CD1c-positive myeloid dendritic cell (primary cell): ENCODE measurements around the gene LRRC55.

ENCODE experiments used
- DNase-seq: peaks from one replicate; pipeline ENCODE4 v3.0.0-alpha.2; 2016; ENCODE audit errors: extremely low spot score

LRRC55 gene

GRCh38 chr11:57203359-57203758, 21.6 kb downstream of the LRRC55 start:
- no peak for DNase-seq

- no peak for DNase-seq
Measured at GRCh38 chr11:57203882-57204480, 22.2 kb downstream of the LRRC55 start.

- DNase-seq = no peak
Measured at GRCh38 chr11:57205041-57205641, 23.4 kb downstream of the LRRC55 start.

GRCh38 chr11:57207168-57207567, 25.4 kb downstream of the LRRC55 start:
- no peak for DNase-seq

GRCh38 chr11:57210781-57211180, 29.0 kb downstream of the LRRC55 start:
- DNase-seq = no peak

GRCh38 chr11:57213342-57214097, 31.8 kb downstream of the LRRC55 start:
- DNase-seq = peak; percentile 19

GRCh38 chr11:57214098-57214417, 32.3 kb downstream of the LRRC55 start:
- DNase-seq = no peak

- no peak for DNase-seq
Measured at GRCh38 chr11:57214494-57214893, 32.7 kb downstream of the LRRC55 start.

- no peak for DNase-seq
Measured at GRCh38 chr11:57216463-57216862, 34.7 kb downstream of the LRRC55 start.

GRCh38 chr11:57217053-57217452, 35.3 kb downstream of the LRRC55 start:
- no peak for DNase-seq

GRCh38 chr11:57219021-57219627, 37.4 kb downstream of the LRRC55 start:
- peak; percentile 50 for DNase-seq

GRCh38 chr11:57222239-57222638, 40.5 kb downstream of the LRRC55 start:
- DNase-seq = no peak

- no peak for DNase-seq
Measured at GRCh38 chr11:57223601-57224000, 41.8 kb downstream of the LRRC55 start.

GRCh38 chr11:57224128-57224527, 42.4 kb downstream of the LRRC55 start:
- DNase-seq = no peak

- no peak for DNase-seq
Measured at GRCh38 chr11:57224537-57224936, 42.8 kb downstream of the LRRC55 start.

GRCh38 chr11:57228600-57228999, 46.8 kb downstream of the LRRC55 start:
- no peak for DNase-seq

GRCh38 chr11:57230316-57230715, 48.6 kb downstream of the LRRC55 start:
- DNase-seq = no peak

- DNase-seq = no peak
Measured at GRCh38 chr11:57230791-57231538, 49.2 kb downstream of the LRRC55 start.

GRCh38 chr11:57231539-57232253, 49.9 kb downstream of the LRRC55 start:
- no peak for DNase-seq

- DNase-seq = no peak
Measured at GRCh38 chr11:57233702-57234101, 51.9 kb downstream of the LRRC55 start.
